GM12878 (cell line): ENCODE measurements around the gene PRDM12. TPM values are rescaled to one million over a fixed set of nuclear protein-coding genes. Genes with fewer than 3 reads are reported as not detected.

Experiments used
- ATAC-seq: fragments of 200-7000 bp; cut with Tn5 transposase; 3 replicates; pipeline ENCODE4 v1.9.1; 2020; ENCODE audit warnings: mild to moderate bottlenecking, moderate library complexity
- BruUV-seq: library from RNA; stranded (reverse); fragments of 400-500 nt; replicated peaks from 2 replicates; lab custom pipeline; 2021; lab: Mats Ljungman, UMichigan
- CTCF ChIA-PET: fragments of 300-600 bp; sonication (Branson Sonifier 250); formaldehyde crosslinking; extraction: SDS; loops from one replicate; lab custom pipeline; 2021; ENCODE audit warnings: inconsistent platforms; lab: Yijun Ruan, JAX
- POLR2A ChIA-PET: fragments of 350-600 bp; formaldehyde crosslinking; extraction: SDS; loops from one replicate; lab custom pipeline; 2021; ENCODE audit warnings: inconsistent platforms; lab: Charles Lee
- RAD21 ChIA-PET: fragments of 300-600 bp; sonication (Branson Sonifier 250); formaldehyde crosslinking; loops from one replicate; lab custom pipeline; 2023; ENCODE audit warnings: antibody characterized with exemption; ENCODE audit not compliant: unreplicated experiment; lab: Charles Lee
- SMC1A ChIA-PET: fragments of 300-600 bp; sonication (Branson Sonifier 250); formaldehyde crosslinking; loops from one replicate; lab custom pipeline; 2023; ENCODE audit not compliant: unreplicated experiment, uncharacterized antibody; lab: Charles Lee
- DNase-seq: peaks from one replicate; pipeline ENCODE4 v3.0.0-alpha.2; 2011; ENCODE audit warnings: low read depth, low spot score
- FAIRE-seq: peaks from 3 replicates; lab custom pipeline; 2011; peaks lifted over from hg19 to GRCh38; lab: Jason Lieb, UNC
- H2AFZ ChIP-seq: 2 replicates; pipeline ENCODE4 v1.6.0; 2011; ENCODE audit warnings: low read depth, low read length, control low read depth; ENCODE audit not compliant: control insufficient read depth
- H3K27ac ChIP-seq: 2 replicates; pipeline ENCODE4 v1.5.1; 2011; ENCODE audit warnings: control low read depth; ENCODE audit not compliant: control insufficient read depth, insufficient read depth
- H3K27me3 ChIP-seq, 2 experiments: replicated peaks in 1 of 2; 2 replicates each; pipeline versions ENCODE4 v1.6.0 to v1.6.1; 2011; ENCODE audit warnings: low read length in 1 of 2; ENCODE audit not compliant: control insufficient read depth in 2 of 2, insufficient read depth in 2 of 2
- H3K36me3 ChIP-seq, 2 experiments: 2 replicates each; pipeline ENCODE4 v1.5.1; 2011; ENCODE audit warnings: low read length in 1 of 2; ENCODE audit not compliant: control insufficient read depth in 2 of 2, insufficient read depth in 2 of 2
- H3K4me1 ChIP-seq: 2 replicates; pipeline ENCODE4 v1.6.1; 2011; ENCODE audit warnings: mild to moderate bottlenecking, low read length, moderate library complexity, mixed read lengths; ENCODE audit not compliant: control insufficient read depth, insufficient read depth
- H3K4me2 ChIP-seq: 2 replicates; pipeline ENCODE4 v1.6.0; 2011; ENCODE audit warnings: control low read depth; ENCODE audit not compliant: control insufficient read depth, insufficient read depth
- H3K4me3 ChIP-seq: fragments of 200-600 bp; sonication (generic); 2 replicates; pipeline ENCODE4 v1.5.1; 2016
- H3K79me2 ChIP-seq: 2 replicates; pipeline ENCODE4 v1.6.0; 2011; ENCODE audit warnings: low read length; ENCODE audit not compliant: control insufficient read depth, insufficient read depth
- H3K9ac ChIP-seq: 2 replicates; pipeline ENCODE4 v1.8.0; 2011; ENCODE audit warnings: low read length, control low read depth, mixed read lengths; ENCODE audit not compliant: control insufficient read depth, insufficient read depth
- H3K9me3 ChIP-seq: replicated peaks from 3 replicates; pipeline ENCODE4 v1.5.1; 2011; ENCODE audit warnings: mild to moderate bottlenecking, low read length; ENCODE audit not compliant: control insufficient read depth, insufficient read depth
- H4K20me1 ChIP-seq: 2 replicates; pipeline ENCODE4 v1.6.0; 2011; ENCODE audit not compliant: control insufficient read depth, insufficient read depth
- E2F4 ChIP-seq: IDR thresholded peaks from 2 replicates; pipeline ENCODE4 v1.6.1; 2012; ENCODE audit warnings: low read depth, low read length, improper control_type of control experiment
- IKZF2 ChIP-seq, 2 experiments: fragments of 450-650 bp; IDR thresholded peaks; 2 replicates each; pipeline ENCODE4 v1.6.1; 2017; ENCODE audit warnings: mild to moderate bottlenecking in 2 of 2, moderate library complexity in 2 of 2
- MYB ChIP-seq: fragments of 150-350 bp; IDR thresholded peaks from 2 replicates; pipeline ENCODE4 v1.6.1; 2014; ENCODE audit warnings: mild to moderate bottlenecking, low read depth, low read length, borderline replicate concordance
- WGBS: methylation state at CpG from one replicate; pipeline ENCODE4 v1.1.6; 2016; ENCODE audit warnings: low lambda C conversion rate; ENCODE audit not compliant: insufficient replicate concordance, insufficient coverage; ENCODE audit errors: missing lambda C conversion rate; 5-methylcytosine and 5-hydroxymethylcytosine counted together
- in situ Hi-C: fragments of 300-500 bp; cut with MboI; formaldehyde crosslinking; loops from 9 replicates; pipeline ENCODE4 v1.14.3; 2018; ENCODE audit warnings: mixed read lengths
- intact Hi-C: fragments of 100-400 bp; cut with micrococcal nuclease; formaldehyde crosslinking; loops from one replicate; pipeline ENCODE4 v1.14.2; 2022; ENCODE audit not compliant: unreplicated experiment
- microRNA-seq: library from miRNA; unstranded; fragments of <30 nt; microRNA quantifications from one replicate; pipeline ENCODE4, GENCODE V29; 2018
- polyA plus RNA-seq, 11 experiments: library from polyadenylated mRNA; depleted of rRNA in 4 of 11; unstranded in 6 of 11; stranded (reverse) in 5 of 11; fragments of >200 nt; fragmentation: Nextera tagmentation in 4 of 11; fragmentation: Illumina TruSeq in 1 of 11; extraction: Ambion mirVana in 4 of 11; extraction: Trizol in 1 of 11; gene quantifications; 1 replicate in 1 of 11; 2 replicates in 10 of 11; pipeline versions ENCODE4 v1.2.1 to v1.2.3, GENCODE V29; 2011 to 2016; ENCODE audit warnings: inconsistent platforms in 2 of 11, missing spikeins in 2 of 11, low read depth in 1 of 11
- small RNA-seq: library from RNA; depleted of rRNA; stranded (forward); fragments of <200 nt; gene quantifications from one replicate; pipeline ENCODE3, GENCODE V24; 2014
- total RNA-seq, 4 experiments: library from RNA; depleted of rRNA in 3 of 4; stranded (reverse); fragments of >200 nt in 3 of 4; fragmentation: Illumina TruSeq in 1 of 4; extraction: Trizol in 1 of 4; gene quantifications; 2 replicates each; pipeline versions ENCODE4 v1.2.1 to v1.2.3, GENCODE V29; 2013 to 2021

Gene PRDM12
- total and polyA plus RNA-seq, 10 of the 15 experiments (the other 5 are each of a cell fraction or from before 2014, with no cell fraction given) = not detected

GRCh38 chr9:130732136-130732535 is 67.7 kb downstream of the PRDM12 start:
- intact Hi-C loops (no loop called here), in situ Hi-C loops (no loop called here)
- no peaks in the 10 kb centered on the region for H3K9me3 ChIP-seq
- H2AFZ ChIP-seq = no peak overlapping the region
- RAD21 ChIA-PET = no interaction called here
- SMC1A ChIA-PET = interaction anchor here (0.8 to 1.9 kb wide), 5 partner anchors 9 to 573 kb away, joined by 3 to 10 read pairs (median 4); no protein-coding TSS in a partner anchor
- 94% methylated on average over 2 of the region's 2 CpGs for WGBS
- ATAC-seq = 0 out of 3 replicates have a peak, but pooled peaks have one; percentile 21
- H3K79me2 ChIP-seq = no peaks in the 10 kb centered on the region; the same call in 1 of the 2 replicates
- no peaks in the 10 kb centered on the region for H4K20me1 ChIP-seq
- no peak for FAIRE-seq
- no peaks in the 10 kb centered on the region; a peak in 1 of 4 replicates for H3K36me3 ChIP-seq
- H3K4me1 ChIP-seq = no peaks in the 10 kb centered on the region
- no peak overlapping the region for H3K4me2 ChIP-seq
- H3K4me3 ChIP-seq = no peak overlapping the region
- H3K9ac ChIP-seq = no peak overlapping the region
- POLR2A ChIA-PET = interaction anchor here (0.6 kb wide), 1 partner anchor 134 kb away, joined by 5 read pairs; no protein-coding TSS in a partner anchor
- H3K27me3 ChIP-seq = no peaks in the 10 kb centered on the region
- CTCF ChIA-PET = interaction anchor here (0.8 to 2.6 kb wide), 7 partner anchors 17 to 233 kb away, joined by 3 to 12 read pairs (median 4); no protein-coding TSS in a partner anchor
- no peak overlapping the region for H3K27ac ChIP-seq
- BruUV-seq = no TSS peak
- TF ChIP-seq MYB (no peak), E2F4 (no peak), IKZF2 (IDR thresholded peaks at IDR 0.05) (no peak)
- DNase-seq = no peak

Small RNAs within 50 kb of the gene (microRNA-seq; reads per million reads assigned to microRNA genes)
- not detected for gene MIR6856

Small RNAs within 50 kb of the gene (small RNA-seq; reads per million reads assigned to genes)
- gene AL359092.1 (not detected), gene MIR6856 (not detected)

Other genes with a start within 250 kb of the PRDM12 start
- 0.16 and 0.23 TPM in 2 replicates for gene ASS1, start 219.6 kb upstream of the PRDM12 start, total RNA-seq (2014; rRNA removed)
- gene ASS1, start 219.6 kb upstream of the PRDM12 start, total RNA-seq (2014; rRNA removed; fragmentation: Illumina TruSeq; extraction: Trizol) = 0.27 TPM in 1 of 2 replicates, not detected in the other
- 0.28 and 0.58 TPM in 2 replicates for gene ASS1, start 219.6 kb upstream of the PRDM12 start, total RNA-seq (2021)
- 4.2 and 6.1 TPM in 2 replicates for gene ASS1, start 219.6 kb upstream of the PRDM12 start, polyA plus RNA-seq (2011; rRNA removed)
- 0.10 TPM in 1 of 2 replicates, not detected in the other for gene ASS1, start 219.6 kb upstream of the PRDM12 start, polyA plus RNA-seq (2014; fragmentation: Illumina TruSeq; extraction: Trizol)
- gene ASS1, start 219.6 kb upstream of the PRDM12 start, polyA plus RNA-seq (2014; fragmentation: Nextera tagmentation; extraction: Ambion mirVana) = not detected
- gene ASS1, start 219.6 kb upstream of the PRDM12 start, polyA plus RNA-seq (2014; rRNA removed) = 0.28 TPM in 1 of 2 replicates, not detected in the other
- gene ASS1, start 219.6 kb upstream of the PRDM12 start, polyA plus RNA-seq (2016; fragmentation: Nextera tagmentation; extraction: Ambion mirVana) = under 1 TPM in 1 of 2 experiments, not detected in 1; 0.31 TPM
- gene FUBP3, start 85.0 kb upstream of the PRDM12 start, total RNA-seq (2014; rRNA removed) = 37.6 and 39.6 TPM in 2 replicates
- gene FUBP3, start 85.0 kb upstream of the PRDM12 start, total RNA-seq (2014; rRNA removed; fragmentation: Illumina TruSeq; extraction: Trizol) = 26.3 and 29.6 TPM in 2 replicates
- gene FUBP3, start 85.0 kb upstream of the PRDM12 start, total RNA-seq (2021) = 36.4 and 37.4 TPM in 2 replicates
- 26.4 and 30.8 TPM in 2 replicates for gene FUBP3, start 85.0 kb upstream of the PRDM12 start, polyA plus RNA-seq (2011; rRNA removed)
- gene FUBP3, start 85.0 kb upstream of the PRDM12 start, polyA plus RNA-seq (2014; fragmentation: Illumina TruSeq; extraction: Trizol) = 29.9 and 41.1 TPM in 2 replicates
- gene FUBP3, start 85.0 kb upstream of the PRDM12 start, polyA plus RNA-seq (2014; fragmentation: Nextera tagmentation; extraction: Ambion mirVana) = 1 to 10 TPM; 2.4 to 9.4 TPM
- 35.7 and 38.1 TPM in 2 replicates for gene FUBP3, start 85.0 kb upstream of the PRDM12 start, polyA plus RNA-seq (2014; rRNA removed)
- gene FUBP3, start 85.0 kb upstream of the PRDM12 start, polyA plus RNA-seq (2016; fragmentation: Nextera tagmentation; extraction: Ambion mirVana) = 10 to 100 TPM; 38.0 to 49.4 TPM
- 39.3 and 42.9 TPM in 2 replicates for gene EXOSC2, start 29.2 kb downstream of the PRDM12 start, total RNA-seq (2014; rRNA removed)
- gene EXOSC2, start 29.2 kb downstream of the PRDM12 start, total RNA-seq (2014; rRNA removed; fragmentation: Illumina TruSeq; extraction: Trizol) = 51.7 and 55.0 TPM in 2 replicates
- 45.6 and 53.2 TPM in 2 replicates for gene EXOSC2, start 29.2 kb downstream of the PRDM12 start, total RNA-seq (2021)
- gene EXOSC2, start 29.2 kb downstream of the PRDM12 start, polyA plus RNA-seq (2011; rRNA removed) = 47.3 and 54.1 TPM in 2 replicates
- gene EXOSC2, start 29.2 kb downstream of the PRDM12 start, polyA plus RNA-seq (2014; fragmentation: Illumina TruSeq; extraction: Trizol) = 52.0 and 64.1 TPM in 2 replicates
- 10 to 100 TPM; 26.3 to 48.8 TPM for gene EXOSC2, start 29.2 kb downstream of the PRDM12 start, polyA plus RNA-seq (2014; fragmentation: Nextera tagmentation; extraction: Ambion mirVana)
- 41.6 and 42.6 TPM in 2 replicates for gene EXOSC2, start 29.2 kb downstream of the PRDM12 start, polyA plus RNA-seq (2014; rRNA removed)
- 10 to 100 TPM; 46.6 to 51.7 TPM for gene EXOSC2, start 29.2 kb downstream of the PRDM12 start, polyA plus RNA-seq (2016; fragmentation: Nextera tagmentation; extraction: Ambion mirVana)
- gene ABL1, start 170.7 kb downstream of the PRDM12 start, total RNA-seq (2014; rRNA removed) = 15.9 and 16.8 TPM in 2 replicates
- 11.4 and 13.4 TPM in 2 replicates for gene ABL1, start 170.7 kb downstream of the PRDM12 start, total RNA-seq (2014; rRNA removed; fragmentation: Illumina TruSeq; extraction: Trizol)
- 49.5 and 51.5 TPM in 2 replicates for gene ABL1, start 170.7 kb downstream of the PRDM12 start, total RNA-seq (2021)
- 8.8 and 13.2 TPM in 2 replicates for gene ABL1, start 170.7 kb downstream of the PRDM12 start, polyA plus RNA-seq (2011; rRNA removed)
- 18.4 and 23.4 TPM in 2 replicates for gene ABL1, start 170.7 kb downstream of the PRDM12 start, polyA plus RNA-seq (2014; fragmentation: Illumina TruSeq; extraction: Trizol)
- gene ABL1, start 170.7 kb downstream of the PRDM12 start, polyA plus RNA-seq (2014; fragmentation: Nextera tagmentation; extraction: Ambion mirVana) = 1 to 10 TPM in 1 of 2 experiments, under 1 TPM in 1; 0.79 to 1.6 TPM
- gene ABL1, start 170.7 kb downstream of the PRDM12 start, polyA plus RNA-seq (2014; rRNA removed) = 36.3 and 36.7 TPM in 2 replicates
- 10 to 100 TPM; 15.9 to 18.4 TPM for gene ABL1, start 170.7 kb downstream of the PRDM12 start, polyA plus RNA-seq (2016; fragmentation: Nextera tagmentation; extraction: Ambion mirVana)
- not detected in 2 replicates for gene QRFP, start 232.2 kb downstream of the PRDM12 start, total RNA-seq (2014; rRNA removed)
- not detected in 2 replicates for gene QRFP, start 232.2 kb downstream of the PRDM12 start, total RNA-seq (2014; rRNA removed; fragmentation: Illumina TruSeq; extraction: Trizol)
- not detected in 2 replicates for gene QRFP, start 232.2 kb downstream of the PRDM12 start, total RNA-seq (2021)
- not detected in 2 replicates for gene QRFP, start 232.2 kb downstream of the PRDM12 start, polyA plus RNA-seq (2011; rRNA removed)
- gene QRFP, start 232.2 kb downstream of the PRDM12 start, polyA plus RNA-seq (2014; fragmentation: Illumina TruSeq; extraction: Trizol) = not detected in 2 replicates
- gene QRFP, start 232.2 kb downstream of the PRDM12 start, polyA plus RNA-seq (2014; fragmentation: Nextera tagmentation; extraction: Ambion mirVana) = not detected
- gene QRFP, start 232.2 kb downstream of the PRDM12 start, polyA plus RNA-seq (2014; rRNA removed) = not detected in 2 replicates
- gene QRFP, start 232.2 kb downstream of the PRDM12 start, polyA plus RNA-seq (2016; fragmentation: Nextera tagmentation; extraction: Ambion mirVana) = not detected